PC-3 (cell line): ENCODE data around the gene DPH7. TPM values are rescaled to one million over a fixed set of nuclear protein-coding genes. Genes with fewer than 3 reads are reported as not detected.
"Not testable (repeated sequence)": the region's sequence is repeated elsewhere in the genome, so short reads cannot be mapped to it uniquely, and the experiment has no call there.

ENCODE experiments used
- ATAC-seq: fragments of 200-7000 bp; cut with Tn5 transposase; 2 replicates; pipeline ENCODE4 v1.9.1; 2020; ENCODE audit warnings: mild to moderate bottlenecking, moderate library complexity
- BruUV-seq: library from RNA; stranded (reverse); fragments of 400-500 nt; replicated peaks from 2 replicates; lab custom pipeline; 2021; lab: Mats Ljungman, UMichigan
- CTCF ChIA-PET: fragments of 300-600 bp; sonication (Branson Sonifier 250); formaldehyde crosslinking; loops from one replicate; lab custom pipeline; 2022; ENCODE audit warnings: antibody characterized with exemption; lab: Charles Lee
- POLR2A ChIA-PET: fragments of 300-600 bp; sonication (Branson Sonifier 250); formaldehyde crosslinking; loops from one replicate; lab custom pipeline; 2022; ENCODE audit warnings: antibody characterized with exemption; ENCODE audit not compliant: unreplicated experiment; lab: Charles Lee
- DNase-seq: peaks from one replicate; pipeline ENCODE4 v3.0.0-alpha.2; 2015
- H2AFZ ChIP-seq: fragments of 300-600 bp; sonication (generic); 2 replicates; pipeline ENCODE4 v1.6.0; 2016; ENCODE audit warnings: antibody characterized with exemption, low read length
- H3F3A ChIP-seq: fragments of 300-600 bp; sonication (generic); one replicate; pipeline ENCODE4 v1.6.0; 2017; ENCODE audit warnings: antibody characterized with exemption, low read length, control low read depth, mild to moderate bottlenecking; ENCODE audit not compliant: unreplicated experiment
- H3K27ac ChIP-seq: fragments of 300-600 bp; sonication (generic); 2 replicates; pipeline ENCODE4 v1.5.1; 2016; ENCODE audit warnings: mild to moderate bottlenecking, low read length
- H3K27me3 ChIP-seq: fragments of 300-600 bp; sonication (generic); 2 replicates; pipeline ENCODE4 v1.6.1; 2016; ENCODE audit warnings: low read length, mixed read lengths
- H3K36me3 ChIP-seq: fragments of 300-600 bp; sonication (generic); 2 replicates; pipeline ENCODE4 v1.6.1; 2016; ENCODE audit warnings: low read depth, mixed run types, low read length, mixed read lengths
- H3K4me1 ChIP-seq: fragments of 300-600 bp; sonication (generic); 2 replicates; pipeline ENCODE4 v1.5.1; 2016; ENCODE audit warnings: low read length; ENCODE audit not compliant: insufficient read depth
- H3K4me2 ChIP-seq: fragments of 300-600 bp; sonication (generic); 2 replicates; pipeline ENCODE4 v1.6.0; 2016; ENCODE audit warnings: low read length
- H3K4me3 ChIP-seq: fragments of 300-600 bp; sonication (generic); 2 replicates; pipeline ENCODE4 v1.5.1; 2016; ENCODE audit warnings: mild to moderate bottlenecking, low read length, mixed read lengths
- H3K79me2 ChIP-seq: fragments of 300-600 bp; sonication (generic); 2 replicates; pipeline ENCODE4 v1.6.1; 2017; ENCODE audit warnings: low read length, mixed read lengths
- H3K9ac ChIP-seq: fragments of 300-600 bp; sonication (generic); 2 replicates; pipeline ENCODE4 v1.6.0; 2016; ENCODE audit warnings: mild to moderate bottlenecking, low read length
- H3K9me2 ChIP-seq: fragments of 300-600 bp; sonication (generic); replicated peaks from 2 replicates; pipeline ENCODE4 v1.6.1; 2016; ENCODE audit warnings: mixed run types, low read length, mixed read lengths
- H3K9me3 ChIP-seq: fragments of 300-600 bp; sonication (generic); 2 replicates; pipeline ENCODE4 v1.6.1; 2016; ENCODE audit warnings: low read length, mixed read lengths
- H4K20me1 ChIP-seq: fragments of 300-600 bp; sonication (generic); 2 replicates; pipeline ENCODE4 v1.6.1; 2016; ENCODE audit warnings: low read length, mixed read lengths
- CTCF ChIP-seq: fragments of 300-600 bp; sonication (generic); conservative IDR thresholded peaks from 2 replicates; pipeline ENCODE4 v1.5.1; 2017; ENCODE audit warnings: antibody characterized with exemption, low read depth, mild to moderate bottlenecking, low read length
- EZH2 ChIP-seq: fragments of 300-600 bp; sonication (generic); IDR thresholded peaks from one replicate; pipeline ENCODE4 v1.6.1; 2017; ENCODE audit warnings: antibody characterized with exemption, mild to moderate bottlenecking, low read length; ENCODE audit not compliant: unreplicated experiment
- EZH2phosphoT487 ChIP-seq: fragments of 300-600 bp; sonication (generic); IDR thresholded peaks from 2 replicates; pipeline ENCODE4 v1.6.1; 2018; ENCODE audit warnings: mild to moderate bottlenecking, antibody characterized with exemption, low read length, borderline replicate concordance
- intact Hi-C: fragments of 100-400 bp; cut with micrococcal nuclease; formaldehyde crosslinking; loops from 2 replicates; pipeline ENCODE4 v1.9.0; 2023
- total RNA-seq: library from RNA; depleted of rRNA; stranded (reverse); fragments of >200 nt; gene quantifications from 2 replicates; pipeline ENCODE4 v1.2.3, GENCODE V29; 2014

DPH7 gene
- total RNA-seq, 1 experiment from 2014 or later: 35.1 TPM

- no peak overlapping the region for H2AFZ ChIP-seq
Measured at GRCh38 chr9:137520614-137521404, 57.9 kb downstream of the DPH7 start.

GRCh38 chr9:137519553-137519952, 59.2 kb downstream of the DPH7 start:
- Histone ChIP-seq H3K4me1 (no peaks in the 10 kb centered on the region), H3F3A (no peaks in the 10 kb centered on the region), H3K79me2 (no peaks in the 10 kb centered on the region), H4K20me1 (no peaks in the 10 kb centered on the region), H3K27me3 (no peaks in the 10 kb centered on the region), H3K36me3 (no peaks in the 10 kb centered on the region), H3K9me2 (no peaks in the 10 kb centered on the region), H3K4me2 (no peak overlapping the region), H3K27ac (no peak overlapping the region), H2AFZ (no peak overlapping the region), H3K9me3 (no peaks in the 10 kb centered on the region), H3K9ac (no peak overlapping the region), H3K4me3 (no peak overlapping the region)
- ATAC-seq (no peak), DNase-seq (no peak)
- CTCF ChIA-PET: no interaction called here
- POLR2A ChIA-PET: no interaction called here
- BruUV-seq: no TSS peak
- TF ChIP-seq EZH2phosphoT487 (no peak), CTCF (no peak), EZH2 (no peak)
- intact Hi-C loops: no loop called here

More at GRCh38 chr9:137520614-137521404, 57.9 kb downstream of the DPH7 start:
- CTCF ChIA-PET: no interaction called here
- ATAC-seq (no peak), DNase-seq (no peak)
- TF ChIP-seq EZH2 (no peak), EZH2phosphoT487 (no peak), CTCF (no peak)
- intact Hi-C loops: no loop called here
- H3K36me3 ChIP-seq: no peaks in the 10 kb centered on the region
- H3K4me1 ChIP-seq: no peaks in the 10 kb centered on the region
- no peaks in the 10 kb centered on the region for H3K27me3 ChIP-seq
- no peaks in the 10 kb centered on the region for H3F3A ChIP-seq
- H3K27ac ChIP-seq: no peak overlapping the region
- no peaks in the 10 kb centered on the region for H3K79me2 ChIP-seq
- no peaks in the 10 kb centered on the region for H3K9me2 ChIP-seq
- no peak overlapping the region for H3K4me3 ChIP-seq
- POLR2A ChIA-PET: no interaction called here
- no peak overlapping the region for H3K9ac ChIP-seq
- BruUV-seq: no TSS peak
- H3K9me3 ChIP-seq: no peaks in the 10 kb centered on the region
- H4K20me1 ChIP-seq: no peaks in the 10 kb centered on the region
- H3K4me2 ChIP-seq: no peak overlapping the region

- CTCF ChIA-PET, H3K36me3 ChIP-seq, H3K27me3 ChIP-seq, POLR2A ChIA-PET, BruUV-seq, H3K9me2 ChIP-seq, H3K4me3 ChIP-seq, H3K27ac ChIP-seq, H3K9me3 ChIP-seq, H3K4me2 ChIP-seq, H3K9ac ChIP-seq, H3K79me2 ChIP-seq, H3F3A ChIP-seq, DNase-seq, H2AFZ ChIP-seq, H3K4me1 ChIP-seq, H4K20me1 ChIP-seq, ATAC-seq, intact Hi-C loops: not testable (repeated sequence)
Measured at GRCh38 chr9:137518661-137519459, 59.9 kb downstream of the DPH7 start.
